ENCODE results near the gene DCLRE1B.

DCLRE1B gene

GRCh38 chr1:113886417-113887401 is 18.4 kb upstream of the DCLRE1B start:
- WGBS, 2 experiments, result 92 to 95% methylated on average over 16 to 17 of the region's 17 CpGs
- Histone ChIP-seq H3K9me3 (ENCODE audit: control insufficient read depth, low read length) (no peaks in the 10 kb centered on the region), H3K4me3 (ENCODE audit: insufficient read depth, low read depth, low read length) (no peak overlapping the region), H3K27me3 (ENCODE audit: control insufficient read depth, insufficient read depth, low read length, poor library complexity, severe bottlenecking) (no peaks in the 10 kb centered on the region), H3K27ac (ENCODE audit: insufficient read depth, low read depth, low read length, poor library complexity, severe bottlenecking) (no peak overlapping the region), H3K4me1 (ENCODE audit: control insufficient read depth, insufficient read depth, low read length) (no peaks in the 10 kb centered on the region), H3K36me3 (ENCODE audit: control insufficient read depth, insufficient read depth, low read length) (no peaks in the 10 kb centered on the region)

GRCh38 chr1:113887402-113888175 is 17.5 kb upstream of the DCLRE1B start, which contains the start of gene BCL2L15:
BCL2L15 (minus strand) TSS chr1:113887581; CDS start chr1:113887375, 206 bp downstream.
- Histone ChIP-seq H3K9me3 (ENCODE audit: control insufficient read depth, low read length) (no peaks in the 10 kb centered on the region), H3K4me1 (ENCODE audit: control insufficient read depth, insufficient read depth, low read length) (no peaks in the 10 kb centered on the region), H3K27me3 (ENCODE audit: control insufficient read depth, insufficient read depth, low read length, poor library complexity, severe bottlenecking) (no peaks in the 10 kb centered on the region), H3K4me3 (ENCODE audit: insufficient read depth, low read depth, low read length) (no peak within 1 kb of the TSS), H3K36me3 (ENCODE audit: control insufficient read depth, insufficient read depth, low read length) (no peaks in the 10 kb centered on the region), H3K27ac (ENCODE audit: insufficient read depth, low read depth, low read length, poor library complexity, severe bottlenecking) (no peak within 1 kb of the TSS)
- WGBS, 2 experiments, result 91 to 96% methylated on average over 3 to 6 of the region's 6 CpGs

GRCh38 chr1:113890816-113891215 is 14.3 kb upstream of the DCLRE1B start:
- H3K9me3 ChIP-seq (ENCODE audit: control insufficient read depth, low read length), result no peaks in the 10 kb centered on the region
- no peaks in the 10 kb centered on the region for H3K4me1 ChIP-seq (ENCODE audit: control insufficient read depth, insufficient read depth, low read length)
- no peak overlapping the region for H3K4me3 ChIP-seq (ENCODE audit: insufficient read depth, low read depth, low read length)
- 67 to 71% methylated on average over 1 to 2 of the region's 2 CpGs for WGBS, 2 experiments
- H3K36me3 ChIP-seq (ENCODE audit: control insufficient read depth, insufficient read depth, low read length), result no peaks in the 10 kb centered on the region
- H3K27ac ChIP-seq (ENCODE audit: insufficient read depth, low read depth, low read length, poor library complexity, severe bottlenecking), result no peak overlapping the region
- no peaks in the 10 kb centered on the region for H3K27me3 ChIP-seq (ENCODE audit: control insufficient read depth, insufficient read depth, low read length, poor library complexity, severe bottlenecking)

- Histone ChIP-seq H3K27ac (ENCODE audit: insufficient read depth, low read depth, low read length, poor library complexity, severe bottlenecking) (no peak overlapping the region), H3K9me3 (ENCODE audit: control insufficient read depth, low read length) (no peaks in the 10 kb centered on the region), H3K4me1 (ENCODE audit: control insufficient read depth, insufficient read depth, low read length) (no peaks in the 10 kb centered on the region), H3K36me3 (ENCODE audit: control insufficient read depth, insufficient read depth, low read length) (no peaks in the 10 kb centered on the region), H3K4me3 (ENCODE audit: insufficient read depth, low read depth, low read length) (no peak overlapping the region), H3K27me3 (ENCODE audit: control insufficient read depth, insufficient read depth, low read length, poor library complexity, severe bottlenecking) (no peaks in the 10 kb centered on the region)
- WGBS, 2 experiments, result 88 to 90% methylated on average over 11 of the region's 11 CpGs
Measured at GRCh38 chr1:113891631-113892220, 13.4 kb upstream of the DCLRE1B start.

- WGBS, 2 experiments, result 92 to 94% methylated on average over 3 of the region's 3 CpGs
- no peak overlapping the region for H3K27ac ChIP-seq (ENCODE audit: insufficient read depth, low read depth, low read length, poor library complexity, severe bottlenecking)
- no peak overlapping the region for H3K4me3 ChIP-seq (ENCODE audit: insufficient read depth, low read depth, low read length)
- no peaks in the 10 kb centered on the region for H3K27me3 ChIP-seq (ENCODE audit: control insufficient read depth, insufficient read depth, low read length, poor library complexity, severe bottlenecking)
- no peaks in the 10 kb centered on the region for H3K4me1 ChIP-seq (ENCODE audit: control insufficient read depth, insufficient read depth, low read length)
- peaks cover 4% of the 10 kb centered on the region for H3K36me3 ChIP-seq (ENCODE audit: control insufficient read depth, insufficient read depth, low read length)
- no peaks in the 10 kb centered on the region for H3K9me3 ChIP-seq (ENCODE audit: control insufficient read depth, low read length)
Measured at GRCh38 chr1:113893267-113893666, 11.9 kb upstream of the DCLRE1B start.

GRCh38 chr1:113895098-113895497 is 10.0 kb upstream of the DCLRE1B start:
- Histone ChIP-seq H3K27ac (ENCODE audit: insufficient read depth, low read depth, low read length, poor library complexity, severe bottlenecking) (no peak overlapping the region), H3K27me3 (ENCODE audit: control insufficient read depth, insufficient read depth, low read length, poor library complexity, severe bottlenecking) (no peaks in the 10 kb centered on the region), H3K4me3 (ENCODE audit: insufficient read depth, low read depth, low read length) (no peak overlapping the region), H3K4me1 (ENCODE audit: control insufficient read depth, insufficient read depth, low read length) (no peaks in the 10 kb centered on the region), H3K9me3 (ENCODE audit: control insufficient read depth, low read length) (no peaks in the 10 kb centered on the region), H3K36me3 (ENCODE audit: control insufficient read depth, insufficient read depth, low read length) (peaks cover 4% of the 10 kb centered on the region)
- 96 to 97% methylated on average over 6 of the region's 6 CpGs for WGBS, 2 experiments

- Histone ChIP-seq H3K4me3 (ENCODE audit: insufficient read depth, low read depth, low read length) (no peak overlapping the region), H3K36me3 (ENCODE audit: control insufficient read depth, insufficient read depth, low read length) (peaks cover 4% of the 10 kb centered on the region)
- 95 to 96% methylated on average over 8 of the region's 8 CpGs for WGBS, 2 experiments
Measured at GRCh38 chr1:113895961-113896360, 9.2 kb upstream of the DCLRE1B start.

GRCh38 chr1:113898241-113898814 is 6.8 kb upstream of the DCLRE1B start:
- Histone ChIP-seq H3K27ac (ENCODE audit: insufficient read depth, low read depth, low read length, poor library complexity, severe bottlenecking) (no peak overlapping the region), H3K4me3 (ENCODE audit: insufficient read depth, low read depth, low read length) (no peak overlapping the region), H3K4me1 (ENCODE audit: control insufficient read depth, insufficient read depth, low read length) (no peaks in the 10 kb centered on the region), H3K9me3 (ENCODE audit: control insufficient read depth, low read length) (no peaks in the 10 kb centered on the region), H3K36me3 (ENCODE audit: control insufficient read depth, insufficient read depth, low read length) (peaks cover 4% of the 10 kb centered on the region), H3K27me3 (ENCODE audit: control insufficient read depth, insufficient read depth, low read length, poor library complexity, severe bottlenecking) (no peaks in the 10 kb centered on the region)
- 80 to 89% methylated on average over 1 of the region's 1 CpG for WGBS, 2 experiments

More at GRCh38 chr1:113895961-113896360, 9.2 kb upstream of the DCLRE1B start:
- Histone ChIP-seq H3K27ac (ENCODE audit: insufficient read depth, low read depth, low read length, poor library complexity, severe bottlenecking) (no peak overlapping the region), H3K4me1 (ENCODE audit: control insufficient read depth, insufficient read depth, low read length) (no peaks in the 10 kb centered on the region), H3K27me3 (ENCODE audit: control insufficient read depth, insufficient read depth, low read length, poor library complexity, severe bottlenecking) (no peaks in the 10 kb centered on the region), H3K9me3 (ENCODE audit: control insufficient read depth, low read length) (no peaks in the 10 kb centered on the region)

GRCh38 chr1:113899111-113899510 is 6.0 kb upstream of the DCLRE1B start:
- peaks cover 4% of the 10 kb centered on the region for H3K36me3 ChIP-seq (ENCODE audit: control insufficient read depth, insufficient read depth, low read length)
- H3K4me3 ChIP-seq (ENCODE audit: insufficient read depth, low read depth, low read length), result no peak overlapping the region
- no peaks in the 10 kb centered on the region for H3K27me3 ChIP-seq (ENCODE audit: control insufficient read depth, insufficient read depth, low read length, poor library complexity, severe bottlenecking)
- H3K4me1 ChIP-seq (ENCODE audit: control insufficient read depth, insufficient read depth, low read length), result peaks cover 7% of the 10 kb centered on the region
- no peaks in the 10 kb centered on the region for H3K9me3 ChIP-seq (ENCODE audit: control insufficient read depth, low read length)
- no peak overlapping the region for H3K27ac ChIP-seq (ENCODE audit: insufficient read depth, low read depth, low read length, poor library complexity, severe bottlenecking)
